ENCODE results near the gene KDM4E.
A peak's percentile ranks its signal among the peaks of the same experiment; 100 is the strongest.

KDM4E gene

DNA sequence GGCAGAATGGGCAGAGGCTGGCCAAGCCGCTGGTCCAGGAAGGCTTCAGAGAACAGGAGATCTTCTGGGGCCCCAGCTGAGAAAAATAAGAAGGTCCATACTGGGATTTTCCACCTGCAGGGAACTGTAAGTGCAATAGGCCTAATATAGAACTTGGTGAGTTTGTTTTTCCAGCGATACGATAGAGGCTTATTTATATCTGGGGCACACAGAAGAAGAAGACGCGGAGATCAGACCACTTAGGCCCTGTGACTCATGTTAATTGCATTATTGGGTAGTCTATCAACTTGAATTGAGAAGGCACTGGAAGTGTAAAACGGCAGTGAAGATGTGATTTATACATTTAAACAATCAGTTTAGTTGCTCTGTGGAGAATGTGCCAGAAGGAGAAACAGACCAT is 34.0 kb downstream of the KDM4E start:
- H3K36me3 Mint-ChIP-seq (ENCODE audit: insufficient read depth) = no peaks in the 10 kb centered on the region
- no peak overlapping the region for H3K4me3 Mint-ChIP-seq
- no peaks in the 10 kb centered on the region for H3K4me1 Mint-ChIP-seq (ENCODE audit: low read depth in 2 of 2)
- H3K27me3 Mint-ChIP-seq = peaks cover 19 to 36% of the 10 kb centered on the region in 2 donors
- H3K27ac Mint-ChIP-seq = no peak overlapping the region
- DNase-seq (no peak), ATAC-seq (replicated peaks) (no peak)
- H3K9me3 Mint-ChIP-seq = no peaks in the 10 kb centered on the region

DNA sequence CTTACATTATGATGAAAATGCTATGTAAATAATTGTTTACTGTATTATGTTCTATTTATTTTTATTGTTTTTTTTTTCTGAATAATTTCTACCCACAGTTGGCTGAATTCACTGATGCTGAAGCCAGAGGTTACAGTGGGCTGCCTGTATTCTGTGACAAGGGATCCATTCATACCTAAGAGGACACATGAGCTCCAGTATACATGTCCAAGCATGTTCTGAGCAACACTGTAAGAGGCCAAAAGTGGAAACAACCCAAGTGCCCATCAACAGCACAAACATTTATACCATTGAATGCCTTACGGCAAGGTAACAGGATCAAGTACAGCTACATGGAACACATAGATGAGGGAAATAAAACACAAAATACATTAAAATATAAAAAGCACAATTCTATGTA is 40.3 kb downstream of the KDM4E start:
- Mint-ChIP-seq H3K27ac (no peak overlapping the region), H3K9me3 (no peaks in the 10 kb centered on the region), H3K4me1 (ENCODE audit: low read depth in 2 of 2) (peaks cover 7 to 16% of the 10 kb centered on the region in 2 donors), H3K4me3 (no peak overlapping the region), H3K36me3 (ENCODE audit: insufficient read depth) (peaks cover 27% of the 10 kb centered on the region), H3K27me3 (no peaks in the 10 kb centered on the region)
- ATAC-seq (replicated peaks) (no peak), DNase-seq (no peak)

DNA sequence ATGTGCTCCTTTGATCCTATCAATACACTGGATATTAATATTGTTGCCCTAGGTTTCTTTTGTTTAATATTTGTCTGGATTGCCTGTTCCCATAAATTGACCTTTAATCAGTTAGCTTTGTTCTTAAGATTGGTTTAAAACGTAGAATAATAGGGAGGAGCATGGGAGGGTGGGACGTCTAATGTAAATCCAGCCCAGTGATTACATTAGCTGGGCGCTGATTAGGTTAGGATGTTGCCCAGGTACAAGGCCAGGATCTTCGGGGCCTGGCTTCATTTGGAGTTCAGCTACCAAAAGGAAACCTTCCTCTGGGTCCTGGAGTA is 41.6 kb downstream of the KDM4E start, which contains the start of gene SRSF8:
Gene SRSF8 (plus strand): TSS at position 204 of the 323 bp plus-strand sequence. CDS start 308 bp downstream, outside the sequence.
- DNase-seq (no peak), ATAC-seq (replicated peaks) (peak; percentile 16)
- H3K4me1 Mint-ChIP-seq (ENCODE audit: low read depth in 2 of 2) = peaks cover 14 to 27% of the 10 kb centered on the region in 2 donors
- peaks cover 30% of the 10 kb centered on the region for H3K36me3 Mint-ChIP-seq (ENCODE audit: insufficient read depth)
- H3K4me3 Mint-ChIP-seq = peak within 1 kb of the TSS; percentile 98 to 99
- H3K27me3 Mint-ChIP-seq = no peaks in the 10 kb centered on the region
- peak within 1 kb of the TSS; percentile 96 to 98 for H3K27ac Mint-ChIP-seq
- H3K9me3 Mint-ChIP-seq = no peaks in the 10 kb centered on the region

DNA sequence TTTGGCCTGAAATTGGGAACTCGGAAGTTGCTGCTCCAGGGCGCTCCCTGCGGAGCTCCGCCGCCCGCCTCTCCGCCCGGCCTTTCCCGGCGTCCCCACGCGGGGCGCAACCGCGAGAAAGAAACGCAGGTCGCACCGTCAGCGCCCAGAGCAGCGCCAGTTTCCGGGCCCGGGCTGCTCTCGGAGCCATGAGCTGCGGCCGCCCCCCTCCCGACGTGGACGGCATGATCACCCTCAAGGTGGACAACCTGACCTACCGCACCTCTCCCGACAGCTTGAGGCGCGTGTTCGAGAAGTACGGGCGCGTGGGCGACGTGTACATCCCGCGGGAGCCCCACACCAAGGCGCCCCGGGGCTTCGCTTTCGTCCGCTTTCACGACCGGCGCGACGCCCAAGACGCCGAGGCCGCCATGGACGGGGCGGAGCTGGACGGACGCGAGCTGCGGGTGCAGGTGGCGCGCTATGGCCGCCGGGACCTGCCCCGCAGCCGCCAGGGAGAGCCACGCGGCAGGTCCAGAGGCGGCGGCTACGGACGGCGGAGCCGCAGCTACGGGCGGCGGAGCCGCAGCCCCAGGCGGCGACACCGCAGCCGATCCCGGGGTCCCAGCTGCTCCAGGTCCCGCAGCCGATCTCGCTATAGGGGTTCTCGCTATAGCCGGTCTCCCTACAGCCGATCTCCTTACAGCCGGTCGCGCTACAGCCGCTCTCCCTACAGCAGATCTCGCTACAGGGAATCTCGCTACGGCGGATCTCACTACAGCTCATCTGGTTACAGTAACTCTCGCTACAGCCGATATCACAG is 42.2 kb downstream of the KDM4E start:
- H3K36me3 Mint-ChIP-seq (ENCODE audit: insufficient read depth) = peaks cover 31% of the 10 kb centered on the region
- ATAC-seq (replicated peaks) = peak; percentile 68
- H3K9me3 Mint-ChIP-seq = no peaks in the 10 kb centered on the region
- DNase-seq = peak; percentile 61 to 66 (median 65)
- H3K4me1 Mint-ChIP-seq (ENCODE audit: low read depth in 2 of 2) = peaks cover 14 to 29% of the 10 kb centered on the region in 2 donors
- H3K27me3 Mint-ChIP-seq = no peaks in the 10 kb centered on the region
- peak overlapping the region; percentile 98 to 99 for H3K4me3 Mint-ChIP-seq
- H3K27ac Mint-ChIP-seq = peak overlapping the region; percentile 96 to 98

DNA sequence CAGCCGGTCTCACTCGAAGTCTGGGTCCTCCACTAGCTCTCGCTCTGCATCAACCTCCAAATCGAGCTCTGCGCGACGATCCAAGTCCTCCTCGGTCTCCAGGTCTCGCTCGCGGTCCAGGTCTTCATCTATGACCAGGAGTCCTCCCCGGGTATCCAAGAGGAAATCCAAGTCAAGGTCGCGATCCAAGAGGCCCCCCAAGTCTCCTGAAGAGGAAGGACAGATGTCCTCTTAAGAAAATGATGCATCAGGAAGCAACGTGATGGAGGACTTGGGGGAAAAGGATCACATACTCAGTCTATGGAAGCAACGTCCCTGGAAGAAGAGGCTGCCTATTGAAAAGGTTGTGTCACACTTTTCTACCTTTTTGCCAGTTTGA is 42.8 kb downstream of the KDM4E start:
- Mint-ChIP-seq H3K9me3 (no peaks in the 10 kb centered on the region), H3K27me3 (no peaks in the 10 kb centered on the region), H3K4me1 (ENCODE audit: low read depth in 2 of 2) (peaks cover 14 to 35% of the 10 kb centered on the region in 2 donors), H3K36me3 (ENCODE audit: insufficient read depth) (peaks cover 31% of the 10 kb centered on the region), H3K27ac (peak overlapping the region; percentile 96 to 98), H3K4me3 (peak overlapping the region; percentile 98 to 99)
- ATAC-seq (replicated peaks) = no peak
- DNase-seq = no peak

DNA sequence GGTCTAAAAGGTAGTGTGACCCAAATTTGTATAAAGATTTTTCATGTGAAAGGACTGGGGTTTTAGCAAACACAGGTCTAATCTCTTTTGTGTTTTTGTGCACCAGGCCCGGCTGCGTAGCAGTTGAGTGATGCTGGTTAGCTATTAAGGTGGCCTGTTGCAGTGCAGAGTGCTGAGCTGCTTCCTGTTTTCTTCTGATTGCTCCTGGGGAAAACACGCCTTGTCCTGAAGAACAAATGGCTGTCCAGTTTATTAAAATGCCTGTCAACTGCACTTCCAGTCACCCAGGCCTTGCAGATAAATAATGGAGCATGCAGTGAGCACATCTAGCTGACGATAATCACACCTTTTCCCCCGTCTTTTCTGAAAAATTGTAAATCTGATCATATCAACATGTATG is 43.5 kb downstream of the KDM4E start:
- peaks cover 31% of the 10 kb centered on the region for H3K36me3 Mint-ChIP-seq (ENCODE audit: insufficient read depth)
- no peaks in the 10 kb centered on the region for H3K27me3 Mint-ChIP-seq
- peak; percentile 75 for ATAC-seq (replicated peaks)
- H3K4me3 Mint-ChIP-seq = peak overlapping the region; percentile 98 to 99
- DNase-seq = peak; percentile 60 to 67 (median 64)
- no peaks in the 10 kb centered on the region for H3K9me3 Mint-ChIP-seq
- H3K4me1 Mint-ChIP-seq (ENCODE audit: low read depth in 2 of 2) = peaks cover 14 to 38% of the 10 kb centered on the region in 2 donors
- H3K27ac Mint-ChIP-seq = peak overlapping the region; percentile 96 to 98

DNA sequence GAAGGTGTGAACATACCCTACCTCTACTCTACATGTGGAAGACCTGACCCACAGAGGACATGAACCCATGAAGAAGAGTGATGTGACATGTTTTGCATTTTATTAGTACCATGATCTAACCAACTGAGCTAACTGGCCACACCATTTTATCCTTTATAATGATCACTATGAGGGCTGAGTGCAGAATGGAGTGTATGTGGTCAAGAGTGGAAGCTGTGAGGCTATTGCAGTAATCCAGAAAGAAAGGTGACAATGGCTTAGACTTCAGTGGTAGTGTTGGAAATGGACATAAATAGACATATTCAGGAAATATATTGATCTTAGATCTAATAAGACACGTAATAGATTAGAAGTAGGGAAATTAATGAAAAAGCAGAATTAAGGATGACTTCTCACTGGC is 45.4 kb downstream of the KDM4E start:
- Mint-ChIP-seq H3K4me1 (ENCODE audit: low read depth in 2 of 2) (peaks cover 14 to 38% of the 10 kb centered on the region in 2 donors), H3K9me3 (no peaks in the 10 kb centered on the region), H3K27me3 (no peaks in the 10 kb centered on the region), H3K27ac (peak overlapping the region; percentile 23 to 98), H3K4me3 (peak overlapping the region in 1 of 2 donors; percentile 43), H3K36me3 (ENCODE audit: insufficient read depth) (peaks cover 31% of the 10 kb centered on the region)
- no peak for ATAC-seq (replicated peaks)
- no peak for DNase-seq

DNA sequence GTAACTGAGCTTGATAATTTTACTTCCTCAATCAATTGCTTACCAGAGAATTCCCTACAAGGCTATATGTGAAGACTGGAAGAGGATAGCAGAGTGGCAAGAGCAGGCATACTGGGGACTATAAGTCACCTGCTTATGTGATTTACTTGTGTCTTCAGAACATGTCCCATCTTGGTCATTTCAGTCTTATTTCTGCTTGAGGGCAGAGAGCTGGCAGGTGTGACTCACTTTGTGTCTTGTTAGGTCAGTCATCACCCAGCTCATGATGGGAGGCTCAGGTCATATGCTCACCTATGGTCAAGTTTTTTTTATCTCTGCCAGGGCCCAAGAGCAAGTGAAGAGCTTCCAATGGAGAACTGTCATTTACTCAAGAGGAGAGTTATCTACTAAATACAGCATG is 47.9 kb downstream of the KDM4E start:
- Mint-ChIP-seq H3K4me3 (no peak overlapping the region), H3K27me3 (no peaks in the 10 kb centered on the region), H3K4me1 (ENCODE audit: low read depth in 2 of 2) (peaks cover 11 to 32% of the 10 kb centered on the region in 2 donors), H3K9me3 (no peaks in the 10 kb centered on the region), H3K36me3 (ENCODE audit: insufficient read depth) (peaks cover 20% of the 10 kb centered on the region), H3K27ac (no peak overlapping the region)
- no peak for ATAC-seq (replicated peaks)
- DNase-seq = no peak

DNA sequence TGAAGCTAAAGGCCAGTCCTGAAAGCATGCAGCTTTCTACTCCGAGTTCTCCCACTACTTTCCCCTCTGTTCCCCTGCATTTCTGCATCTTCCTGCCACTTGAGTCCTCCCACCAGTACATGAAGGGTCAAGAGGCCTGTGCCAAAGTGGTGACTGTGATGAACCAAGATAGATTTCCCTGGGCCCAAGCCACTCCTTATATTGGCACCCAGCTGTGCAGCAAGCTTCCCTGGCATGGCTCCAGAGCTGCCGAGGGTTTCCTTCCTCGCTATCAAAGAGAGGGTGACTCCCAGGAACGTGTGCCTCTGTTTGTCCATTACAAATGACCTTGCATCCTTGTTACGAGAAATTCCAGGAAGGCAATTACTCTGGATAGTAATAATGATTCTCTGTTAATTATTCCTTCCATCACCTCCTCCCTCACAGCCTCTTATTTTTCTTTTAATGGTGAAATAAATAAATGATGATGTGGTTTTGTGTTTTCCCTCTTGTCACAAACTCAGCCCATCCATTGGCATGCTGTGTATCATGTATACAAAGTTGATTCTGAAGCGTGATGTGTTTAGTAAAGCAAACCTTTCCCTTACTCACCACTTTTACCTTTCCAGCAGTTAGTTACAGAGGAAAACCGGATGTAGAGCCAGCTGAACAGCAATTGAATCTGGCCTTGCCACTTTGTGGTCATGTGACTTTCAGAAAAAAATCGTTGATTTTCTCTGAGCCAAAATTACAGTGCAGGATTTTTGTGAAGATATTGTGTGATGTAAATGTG is 49.9 kb downstream of the KDM4E start:
- Mint-ChIP-seq H3K36me3 (ENCODE audit: insufficient read depth) (peaks cover 7% of the 10 kb centered on the region), H3K4me1 (ENCODE audit: low read depth in 2 of 2) (peaks cover 7 to 23% of the 10 kb centered on the region in 2 donors), H3K4me3 (no peak overlapping the region), H3K9me3 (no peaks in the 10 kb centered on the region), H3K27ac (no peak overlapping the region), H3K27me3 (no peaks in the 10 kb centered on the region)
- DNase-seq = no peak
- ATAC-seq (replicated peaks) = no peak

DNA sequence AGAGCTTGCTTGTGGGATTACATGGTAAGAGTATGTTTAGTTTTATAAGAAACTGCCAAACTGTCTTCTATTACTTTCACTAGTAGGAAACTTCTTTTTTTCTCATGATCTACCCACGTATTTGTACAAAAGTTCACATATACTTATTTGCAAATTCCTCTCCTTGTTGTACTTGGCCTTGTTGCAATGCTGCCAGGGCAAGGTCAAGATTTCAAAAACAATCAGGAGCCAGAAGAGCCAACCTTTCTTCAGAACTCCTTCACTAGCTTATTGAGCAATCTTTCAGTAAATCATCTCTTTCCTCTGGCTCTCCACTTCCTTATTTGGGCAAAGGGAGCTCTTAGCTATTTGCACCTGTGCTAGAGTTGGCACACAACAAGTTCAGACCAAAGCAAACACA is 51.4 kb downstream of the KDM4E start:
- Mint-ChIP-seq H3K4me3 (no peak overlapping the region), H3K4me1 (ENCODE audit: low read depth in 2 of 2) (peaks cover 2 to 13% of the 10 kb centered on the region in 2 donors), H3K36me3 (ENCODE audit: insufficient read depth) (peaks cover 4% of the 10 kb centered on the region), H3K27me3 (no peaks in the 10 kb centered on the region), H3K9me3 (no peaks in the 10 kb centered on the region), H3K27ac (no peak overlapping the region)
- no peak for DNase-seq
- ATAC-seq (replicated peaks) = no peak

DNA sequence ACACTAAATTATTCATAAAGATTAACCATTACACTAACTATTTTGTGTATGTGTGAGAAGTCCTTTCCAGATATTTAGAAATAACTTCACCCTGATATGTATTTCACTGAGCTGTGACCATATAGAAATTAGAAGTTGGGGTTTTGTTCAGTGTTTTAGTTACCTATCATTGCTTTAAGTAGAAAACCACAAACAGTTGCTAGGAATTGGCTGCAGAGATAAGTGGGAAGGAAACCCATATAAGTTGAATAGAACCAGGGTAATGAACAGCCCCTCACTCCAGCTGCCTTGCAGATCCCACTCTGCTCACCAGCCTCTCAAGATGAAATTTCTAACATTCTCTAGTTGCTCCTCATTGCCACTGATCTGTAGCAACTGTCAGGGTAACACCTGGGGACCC is 51.9 kb downstream of the KDM4E start:
- ATAC-seq (replicated peaks) (no peak), DNase-seq (no peak)
- Mint-ChIP-seq H3K27ac (no peak overlapping the region), H3K4me3 (no peak overlapping the region), H3K27me3 (peaks cover 0 to 4% of the 10 kb centered on the region in 2 donors), H3K4me1 (ENCODE audit: low read depth in 2 of 2) (peaks cover 0 to 9% of the 10 kb centered on the region in 2 donors), H3K9me3 (no peaks in the 10 kb centered on the region), H3K36me3 (ENCODE audit: insufficient read depth) (no peaks in the 10 kb centered on the region)

All from effector memory CD8-positive, alpha-beta T cell (primary cell).